ENCODE data around the gene H2AZ2.

DNA sequence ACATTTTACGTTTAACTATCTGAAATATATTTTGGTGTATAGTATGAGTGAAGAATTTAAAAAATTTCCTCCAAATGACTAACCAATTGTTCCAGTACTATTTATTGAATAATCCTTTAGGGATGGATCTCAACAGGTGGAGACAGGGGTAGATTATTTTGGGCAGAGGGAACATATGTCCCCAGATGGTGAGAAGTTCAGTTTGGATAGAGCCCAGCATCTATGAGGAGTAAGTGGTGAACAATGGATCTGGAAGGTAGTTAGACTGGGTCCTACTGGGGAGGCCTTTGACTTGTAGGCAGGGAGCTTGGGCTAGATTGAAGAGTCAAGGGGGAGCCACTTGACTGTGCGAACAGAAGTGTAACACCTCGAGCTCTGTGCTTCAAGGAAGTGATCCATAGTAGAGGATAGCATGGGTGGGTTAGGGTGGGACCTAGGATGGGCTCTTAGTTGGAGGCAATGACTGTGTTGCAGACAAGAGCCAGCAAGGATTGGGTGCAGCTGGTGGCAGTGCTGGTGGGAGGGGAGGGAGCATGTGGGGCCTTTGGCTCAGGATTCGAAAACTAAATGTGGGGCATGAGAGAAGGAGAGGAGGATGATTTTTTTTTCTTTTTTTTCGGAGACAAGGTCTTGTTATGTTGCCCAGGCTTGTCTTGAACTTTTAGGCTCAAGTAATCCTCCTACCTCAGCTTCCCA, 41.3 kb upstream of the H2AZ2 start:
- TF ChIP-seq, protein P1, sequence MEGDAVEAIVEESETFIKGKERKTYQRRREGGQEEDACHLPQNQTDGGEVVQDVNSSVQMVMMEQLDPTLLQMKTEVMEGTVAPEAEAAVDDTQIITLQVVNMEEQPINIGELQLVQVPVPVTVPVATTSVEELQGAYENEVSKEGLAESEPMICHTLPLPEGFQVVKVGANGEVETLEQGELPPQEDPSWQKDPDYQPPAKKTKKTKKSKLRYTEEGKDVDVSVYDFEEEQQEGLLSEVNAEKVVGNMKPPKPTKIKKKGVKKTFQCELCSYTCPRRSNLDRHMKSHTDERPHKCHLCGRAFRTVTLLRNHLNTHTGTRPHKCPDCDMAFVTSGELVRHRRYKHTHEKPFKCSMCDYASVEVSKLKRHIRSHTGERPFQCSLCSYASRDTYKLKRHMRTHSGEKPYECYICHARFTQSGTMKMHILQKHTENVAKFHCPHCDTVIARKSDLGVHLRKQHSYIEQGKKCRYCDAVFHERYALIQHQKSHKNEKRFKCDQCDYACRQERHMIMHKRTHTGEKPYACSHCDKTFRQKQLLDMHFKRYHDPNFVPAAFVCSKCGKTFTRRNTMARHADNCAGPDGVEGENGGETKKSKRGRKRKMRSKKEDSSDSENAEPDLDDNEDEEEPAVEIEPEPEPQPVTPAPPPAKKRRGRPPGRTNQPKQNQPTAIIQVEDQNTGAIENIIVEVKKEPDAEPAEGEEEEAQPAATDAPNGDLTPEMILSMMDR (conservative IDR thresholded peaks at IDR 0.05) = no peak
- TF ChIP-seq EZH2 (IDR thresholded peaks at IDR 0.05; ENCODE audit: low read depth) = no peak

All from PC-9 (cell line).